Heart left ventricle (tissue), 13 donors: ENCODE results near the gene SMG9.

Experiments used
- CTCF ChIP-seq, 12 donors: fragments of 200-600 bp; sonication (generic) in 4 of 12; IDR thresholded peaks; one replicate each; pipeline versions ENCODE4 v1.5.0 to v1.8.0; 2018 to 2022; ENCODE audit warnings: antibody characterized with exemption in 12 of 12, mild to moderate bottlenecking in 5 of 12
- POLR2A ChIP-seq, 2 donors: fragments of 450-650 bp; IDR thresholded peaks; one replicate each; pipeline ENCODE4 v1.6.1; 2017; ENCODE audit warnings: antibody characterized with exemption in 2 of 2, mild to moderate bottlenecking in 2 of 2, moderate library complexity in 2 of 2
- donor health status: ischemic (EF 13 %, LVEDD 7.1; RV severe dilation, severe dysfunction).
- donor health status: DM: no; HTN: yes; CAD: no.
- donor health status: DM: no; HTN: no; CAD: no.
- donor health status: ischemic (EF 25% LVEDD 6.9; RV normal size, moderate dysfunction).
- donor health status: ischemic (EF 25% LVEDD 5.7; RV mildly dilated, moderate dysfunction).
- donor health status: ischemic (EF 35%, LVEDD 5.7; RV mildly dilated, moderate dysfunction).
- donor health status: nonischemic (EF 11% LVEDD 7.7; RV severe dilation, severe dysfunction).
- donor health status: DM: yes; HTN: yes; CAD: no.
- donor health status: PGD.
- donor health status: ischemic (EF 29% LVEDD 5.4; RV normal size, mild dysfunction).
- donor health status: nonischemic (EF 23%, LVEDD 6.1; RV moderate dilation, normal function).

GRCh38 chr19:43725468-43725867, 29.3 kb downstream of the SMG9 start:
- TF ChIP-seq CTCF (IDR thresholded peaks at IDR 0.05) (no peak), POLR2A (IDR thresholded peaks at IDR 0.05) (no peak)
